NB4 (cell line): ENCODE data around the gene GM2A.

Experiments
- DNase-seq: peaks from one replicate; pipeline ENCODE4 v3.0.0; 2010; ENCODE audit warnings: low read depth
- H3K4me3 ChIP-seq: one replicate; pipeline ENCODE4 v1.5.1; 2011; ENCODE audit warnings: mild to moderate bottlenecking, low read depth, low read length, moderate library complexity
- MYC ChIP-seq: IDR thresholded peaks from 2 replicates; pipeline ENCODE4 v1.6.1; 2011; ENCODE audit warnings: low read depth, low read length
- POLR2A ChIP-seq: IDR thresholded peaks from 2 replicates; pipeline ENCODE4 v1.6.1; 2011; ENCODE audit warnings: mild to moderate bottlenecking; ENCODE audit not compliant: insufficient read length; ENCODE audit errors: extremely low read depth
- TF ChIP-seq, protein P1 (sequence below): IDR thresholded peaks from 2 replicates; pipeline ENCODE4 v1.6.1; 2011; ENCODE audit warnings: low read depth, low read length
- TF ChIP-seq, protein P2 (sequence below): IDR thresholded peaks from one replicate; pipeline ENCODE4 v1.5.1; 2012; ENCODE audit warnings: low read depth, low read length

The GM2A gene

DNA sequence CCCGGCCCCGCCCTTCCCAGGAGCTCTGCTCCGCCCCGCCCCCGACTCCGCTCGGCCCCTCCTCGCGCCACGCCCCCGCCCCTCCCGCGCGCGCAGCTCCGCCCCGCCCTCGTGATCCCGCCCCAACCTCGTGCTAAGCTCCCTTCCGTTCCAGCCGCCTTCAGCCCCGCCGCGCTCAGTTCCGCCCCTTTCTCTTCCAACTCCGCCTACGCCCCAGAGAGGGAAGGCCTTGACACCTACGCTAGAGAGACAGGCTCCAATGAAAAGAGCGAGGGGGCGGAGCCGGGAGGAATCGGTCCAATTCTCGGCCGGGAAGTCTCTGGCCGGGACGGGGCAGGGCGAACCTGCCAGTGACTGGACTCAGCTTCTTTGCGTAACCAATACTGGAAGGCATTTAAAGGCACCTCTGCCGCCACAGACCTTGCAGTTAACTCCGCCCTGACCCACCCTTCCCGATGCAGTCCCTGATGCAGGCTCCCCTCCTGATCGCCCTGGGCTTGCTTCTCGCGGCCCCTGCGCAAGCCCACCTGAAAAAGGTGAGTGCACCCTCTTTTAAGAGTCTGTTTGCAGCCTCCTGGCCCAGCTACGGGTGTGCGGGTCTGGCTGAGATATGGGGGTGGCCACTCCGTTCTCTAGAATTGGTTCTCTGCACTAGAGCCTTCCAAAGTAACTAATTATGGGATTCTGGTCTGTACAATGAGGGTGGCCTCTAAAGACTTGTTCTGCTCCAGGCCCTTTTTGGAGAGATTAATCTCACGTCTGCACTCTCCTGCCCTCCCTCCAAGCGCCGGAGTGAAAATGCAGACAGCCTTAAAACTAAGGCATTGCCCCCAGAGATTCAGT lies at the start of gene GM2A:
TSS of gene GM2A (plus strand) at position 424 of the 843 bp plus-strand sequence. CDS start at position 456, 32 bp downstream.
- peak; percentile 76 for TF ChIP-seq MYC
- TF ChIP-seq, protein P1, sequence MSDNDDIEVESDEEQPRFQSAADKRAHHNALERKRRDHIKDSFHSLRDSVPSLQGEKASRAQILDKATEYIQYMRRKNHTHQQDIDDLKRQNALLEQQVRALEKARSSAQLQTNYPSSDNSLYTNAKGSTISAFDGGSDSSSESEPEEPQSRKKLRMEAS, result peak; percentile 77
- TF ChIP-seq, protein P2, sequence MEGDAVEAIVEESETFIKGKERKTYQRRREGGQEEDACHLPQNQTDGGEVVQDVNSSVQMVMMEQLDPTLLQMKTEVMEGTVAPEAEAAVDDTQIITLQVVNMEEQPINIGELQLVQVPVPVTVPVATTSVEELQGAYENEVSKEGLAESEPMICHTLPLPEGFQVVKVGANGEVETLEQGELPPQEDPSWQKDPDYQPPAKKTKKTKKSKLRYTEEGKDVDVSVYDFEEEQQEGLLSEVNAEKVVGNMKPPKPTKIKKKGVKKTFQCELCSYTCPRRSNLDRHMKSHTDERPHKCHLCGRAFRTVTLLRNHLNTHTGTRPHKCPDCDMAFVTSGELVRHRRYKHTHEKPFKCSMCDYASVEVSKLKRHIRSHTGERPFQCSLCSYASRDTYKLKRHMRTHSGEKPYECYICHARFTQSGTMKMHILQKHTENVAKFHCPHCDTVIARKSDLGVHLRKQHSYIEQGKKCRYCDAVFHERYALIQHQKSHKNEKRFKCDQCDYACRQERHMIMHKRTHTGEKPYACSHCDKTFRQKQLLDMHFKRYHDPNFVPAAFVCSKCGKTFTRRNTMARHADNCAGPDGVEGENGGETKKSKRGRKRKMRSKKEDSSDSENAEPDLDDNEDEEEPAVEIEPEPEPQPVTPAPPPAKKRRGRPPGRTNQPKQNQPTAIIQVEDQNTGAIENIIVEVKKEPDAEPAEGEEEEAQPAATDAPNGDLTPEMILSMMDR, result no peak
- peak; percentile 69 for TF ChIP-seq POLR2A
- DNase-seq, result peak; percentile 99
- peak within 1 kb of the TSS; percentile 75 for H3K4me3 ChIP-seq

DNA sequence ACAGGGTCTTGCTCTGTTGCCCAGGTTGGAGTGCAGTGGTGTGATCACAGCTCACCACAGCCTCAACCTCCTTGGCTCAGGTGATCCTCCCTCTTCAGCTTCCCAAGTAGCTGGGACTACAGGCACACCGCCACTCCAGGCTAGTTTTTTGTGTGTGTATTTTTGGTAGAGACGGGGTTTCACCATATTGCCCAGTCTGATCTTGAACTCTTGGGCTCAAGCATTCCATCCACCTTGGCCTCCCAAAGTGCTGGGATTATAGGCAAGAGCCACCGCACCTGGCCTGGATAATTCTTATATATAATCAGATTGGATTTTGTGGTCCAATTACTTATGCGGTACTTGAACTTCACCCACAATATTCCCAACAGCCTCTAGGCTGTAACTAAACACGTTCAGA lies 48.9 kb upstream of the GM2A start:
- no peak for TF ChIP-seq MYC
- TF ChIP-seq, protein P2, result no peak
- TF ChIP-seq, protein P1, result no peak
- no peak overlapping the region for H3K4me3 ChIP-seq
- no peak for DNase-seq

DNA sequence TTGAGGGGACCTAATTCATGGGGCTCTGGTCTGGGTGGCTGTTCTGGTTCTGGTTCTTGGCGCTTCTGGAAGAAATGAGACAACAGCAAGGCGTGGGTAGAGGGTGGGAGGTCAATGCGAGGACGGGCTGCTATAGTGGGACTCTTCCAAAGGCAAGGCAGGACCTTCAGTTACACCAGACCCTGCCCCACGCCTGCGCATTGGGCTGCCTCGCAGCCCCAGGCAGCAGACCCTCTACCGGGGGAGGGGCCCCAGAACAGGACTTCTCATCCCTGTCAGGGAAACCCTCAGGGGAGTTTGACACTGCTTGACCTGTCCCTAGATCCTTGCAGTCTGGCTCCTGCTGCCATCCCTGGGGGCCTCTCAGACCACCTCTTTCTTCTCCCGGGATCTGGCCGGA lies 47.6 kb upstream of the GM2A start:
- TF ChIP-seq MYC, result no peak
- TF ChIP-seq, protein P2, result no peak
- no peak for TF ChIP-seq POLR2A
- TF ChIP-seq, protein P1, result no peak
- DNase-seq, result no peak
- no peak overlapping the region for H3K4me3 ChIP-seq

DNA sequence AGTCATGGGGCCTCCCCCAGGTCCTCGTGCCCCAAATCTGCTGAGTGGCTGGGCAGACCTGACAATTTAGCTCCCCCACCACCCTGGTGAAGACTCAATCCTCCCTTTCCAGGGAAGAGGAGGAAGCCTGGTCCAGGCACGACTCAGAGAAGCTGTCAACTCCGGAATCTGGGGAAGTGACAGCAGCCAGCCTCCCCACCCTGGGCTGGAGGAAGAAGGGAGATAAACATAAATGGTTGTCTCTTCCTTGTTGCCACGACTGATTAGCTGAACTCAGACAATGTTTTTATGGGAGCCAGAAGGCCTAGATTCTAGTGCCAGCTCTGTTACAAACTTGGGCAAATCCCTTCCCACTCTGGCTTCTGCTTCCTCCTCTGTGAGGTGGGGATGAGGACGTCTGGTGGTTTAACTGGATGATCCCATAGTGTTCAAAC lies 44.5 kb upstream of the GM2A start:
- H3K4me3 ChIP-seq, result no peak overlapping the region
- TF ChIP-seq MYC, result no peak
- no peak for TF ChIP-seq POLR2A
- TF ChIP-seq, protein P1, result no peak
- TF ChIP-seq, protein P2, result no peak
- DNase-seq, result no peak

DNA sequence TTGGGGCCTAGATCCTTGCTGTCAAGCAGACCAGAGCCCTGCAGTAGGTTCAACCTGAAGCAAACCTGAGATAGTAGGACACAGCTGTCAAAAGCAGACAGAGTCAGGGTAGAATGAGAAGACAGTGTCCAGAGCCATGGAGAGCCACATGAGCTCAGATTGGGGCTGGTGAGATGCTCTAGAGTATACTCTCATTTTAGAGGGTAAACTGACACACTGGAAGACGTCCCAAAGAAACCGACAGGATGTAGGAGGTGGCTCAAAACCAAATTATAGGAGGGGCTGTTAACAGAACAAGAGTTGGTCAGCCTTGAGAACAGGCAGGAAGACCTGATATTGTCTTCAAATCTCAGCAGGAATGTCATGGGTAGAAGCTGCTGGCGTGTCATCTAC lies 40.6 kb upstream of the GM2A start:
- DNase-seq, result no peak
- H3K4me3 ChIP-seq, result peak overlapping the region; percentile 27
- TF ChIP-seq, protein P1, result no peak
- TF ChIP-seq, protein P2, result no peak
- TF ChIP-seq POLR2A (no peak), MYC (no peak)
